GM21447 (cell line): ENCODE results near the gene NAIF1.
"Not testable (repeated sequence)": the region's sequence is repeated elsewhere in the genome, so short reads cannot be mapped to it uniquely, and the experiment has no call there.

Source experiments
- ATAC-seq: cut with Tn5 transposase; IDR thresholded peaks from one replicate; pipeline ENCODE4 v1.9.1; 2021; ENCODE audit not compliant: unreplicated experiment

The NAIF1 gene, protein sequence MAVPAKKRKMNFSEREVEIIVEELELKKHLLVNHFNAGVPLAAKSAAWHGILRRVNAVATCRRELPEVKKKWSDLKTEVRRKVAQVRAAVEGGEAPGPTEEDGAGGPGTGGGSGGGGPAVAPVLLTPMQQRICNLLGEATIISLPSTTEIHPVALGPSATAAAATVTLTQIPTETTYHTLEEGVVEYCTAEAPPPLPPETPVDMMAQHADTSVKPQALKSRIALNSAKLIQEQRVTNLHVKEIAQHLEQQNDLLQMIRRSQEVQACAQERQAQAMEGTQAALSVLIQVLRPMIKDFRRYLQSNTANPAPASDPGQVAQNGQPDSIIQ

DNA sequence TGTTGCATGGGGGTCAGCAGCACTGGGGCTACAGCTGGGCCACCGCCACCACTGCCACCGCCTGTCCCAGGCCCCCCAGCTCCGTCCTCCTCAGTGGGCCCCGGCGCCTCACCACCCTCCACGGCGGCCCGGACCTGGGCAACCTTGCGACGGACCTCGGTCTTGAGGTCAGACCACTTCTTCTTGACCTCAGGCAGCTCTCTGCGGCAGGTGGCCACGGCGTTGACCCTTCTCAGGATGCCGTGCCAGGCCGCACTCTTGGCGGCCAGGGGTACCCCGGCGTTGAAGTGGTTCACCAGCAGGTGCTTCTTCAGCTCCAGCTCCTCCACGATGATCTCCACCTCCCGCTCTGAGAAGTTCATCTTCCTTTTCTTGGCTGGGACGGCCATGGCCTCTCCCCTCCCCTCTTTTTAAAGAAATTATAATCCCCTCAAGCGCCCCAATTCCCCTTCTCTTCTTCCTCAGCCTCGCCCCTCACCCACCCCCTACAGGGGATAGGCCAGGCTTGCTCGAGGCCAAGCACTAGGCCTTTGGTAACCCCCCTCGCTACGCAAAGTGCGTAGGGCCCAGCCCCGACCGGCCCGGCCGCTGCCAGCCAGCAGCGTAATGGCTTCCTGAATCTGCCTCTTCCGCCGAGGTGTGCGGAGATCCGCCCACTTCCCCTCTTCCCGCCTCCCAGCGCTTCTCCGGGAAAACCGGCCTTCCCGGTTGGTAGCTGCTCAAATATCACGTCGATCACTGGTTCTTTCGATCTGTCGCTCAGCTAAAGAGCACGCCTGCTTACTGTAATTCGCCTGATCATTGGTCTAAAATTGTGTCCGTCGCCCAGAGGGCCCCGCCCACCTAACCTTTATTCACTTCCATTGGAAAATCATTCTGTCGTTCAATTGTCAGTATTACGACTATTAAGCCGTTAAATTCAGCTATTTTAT lies at the start of gene NAIF1:
TSS of gene NAIF1 (minus strand) at position 608 of the 932 bp plus-strand sequence. CDS start at position 389, 219 bp downstream.
- peak; percentile 64 for ATAC-seq

DNA sequence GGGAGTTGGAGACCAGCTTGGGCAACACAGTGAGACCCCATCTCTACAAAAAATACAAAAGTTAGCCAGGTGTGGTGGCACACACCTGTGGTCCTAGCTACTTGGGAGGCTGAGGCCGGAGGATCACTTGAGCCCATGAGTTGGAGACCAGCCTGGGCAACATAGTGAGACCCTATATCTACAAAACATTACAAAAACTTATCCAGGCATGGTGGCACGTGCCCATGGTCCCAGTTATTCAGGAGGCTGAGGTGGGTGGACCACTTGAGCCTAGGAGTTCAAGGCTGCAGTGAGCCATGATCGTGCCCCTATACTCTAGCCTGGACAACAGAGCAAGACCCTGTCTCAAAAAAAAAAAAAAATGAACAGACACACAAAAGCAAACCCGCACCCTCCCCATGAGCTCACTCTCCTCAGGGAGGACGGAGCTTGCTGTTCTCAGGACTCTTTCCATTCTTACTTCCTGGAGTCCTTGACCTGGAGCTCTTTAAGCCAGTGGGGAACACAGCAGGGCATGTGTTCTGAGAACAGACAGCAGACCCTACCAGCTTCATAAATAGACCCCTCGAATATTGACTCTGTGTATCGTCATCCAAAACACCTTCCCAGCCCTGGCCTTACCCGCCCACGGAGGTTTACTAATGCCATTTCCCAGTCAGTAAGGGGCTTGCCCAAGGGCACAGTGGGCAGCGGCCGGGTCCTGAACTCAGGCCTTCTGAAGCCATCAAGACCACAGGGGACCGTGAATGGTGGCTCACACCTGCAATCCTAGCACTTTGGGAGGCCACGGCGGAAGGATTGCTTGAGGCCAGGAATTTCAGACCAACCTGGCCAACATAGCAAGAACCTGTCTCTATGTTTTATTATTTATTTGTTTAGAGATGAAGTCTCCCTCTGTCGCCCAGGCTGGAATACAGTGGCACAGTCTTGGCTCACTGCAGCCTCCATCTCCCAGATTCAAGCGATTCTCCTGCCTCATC lies 49.3 kb upstream of the NAIF1 start:
- no peak for ATAC-seq

DNA sequence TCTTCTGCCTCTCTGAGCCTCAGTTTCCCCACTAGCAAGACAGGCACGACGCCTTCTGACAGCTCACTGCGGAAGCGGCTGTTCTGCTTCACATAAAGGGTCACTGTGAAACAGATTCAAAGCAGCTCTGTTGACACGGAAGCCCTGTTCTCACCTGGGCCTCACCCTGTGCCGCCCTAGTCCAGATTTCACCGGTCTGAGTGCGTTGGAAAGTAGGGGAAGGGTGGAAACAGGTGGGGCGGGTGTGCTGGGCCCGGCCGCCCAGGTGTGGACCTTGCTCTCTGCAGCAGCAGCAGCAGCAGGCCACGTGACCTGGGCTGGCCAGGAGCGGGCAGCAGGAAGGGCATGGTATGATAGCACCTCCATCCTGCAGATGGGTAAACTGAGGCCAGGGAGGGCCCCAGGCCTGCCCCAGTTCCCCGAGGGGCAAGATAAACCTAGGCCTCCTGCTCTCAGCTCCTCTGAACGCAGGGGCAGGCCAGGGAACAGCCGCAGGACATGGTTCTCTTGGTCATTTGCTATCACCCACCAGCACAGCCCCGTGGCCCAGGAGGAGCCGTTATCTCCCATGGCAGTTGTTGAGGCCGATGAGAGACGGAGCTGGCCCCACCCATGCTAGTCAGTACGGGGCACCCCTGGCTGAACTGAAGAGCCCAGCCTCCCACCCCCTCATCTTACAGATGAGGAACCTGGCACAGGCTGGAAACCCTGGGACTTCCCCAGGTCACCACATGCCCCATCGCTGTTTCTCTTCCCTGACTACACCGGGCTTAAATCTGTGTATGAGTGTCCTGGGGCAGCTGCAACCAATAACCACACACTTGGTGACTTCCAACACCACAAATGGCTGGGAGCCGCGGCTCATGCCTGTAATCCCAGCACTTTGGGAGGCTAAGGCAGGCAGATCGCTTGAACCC lies 48.3 kb upstream of the NAIF1 start:
- no peak for ATAC-seq

DNA sequence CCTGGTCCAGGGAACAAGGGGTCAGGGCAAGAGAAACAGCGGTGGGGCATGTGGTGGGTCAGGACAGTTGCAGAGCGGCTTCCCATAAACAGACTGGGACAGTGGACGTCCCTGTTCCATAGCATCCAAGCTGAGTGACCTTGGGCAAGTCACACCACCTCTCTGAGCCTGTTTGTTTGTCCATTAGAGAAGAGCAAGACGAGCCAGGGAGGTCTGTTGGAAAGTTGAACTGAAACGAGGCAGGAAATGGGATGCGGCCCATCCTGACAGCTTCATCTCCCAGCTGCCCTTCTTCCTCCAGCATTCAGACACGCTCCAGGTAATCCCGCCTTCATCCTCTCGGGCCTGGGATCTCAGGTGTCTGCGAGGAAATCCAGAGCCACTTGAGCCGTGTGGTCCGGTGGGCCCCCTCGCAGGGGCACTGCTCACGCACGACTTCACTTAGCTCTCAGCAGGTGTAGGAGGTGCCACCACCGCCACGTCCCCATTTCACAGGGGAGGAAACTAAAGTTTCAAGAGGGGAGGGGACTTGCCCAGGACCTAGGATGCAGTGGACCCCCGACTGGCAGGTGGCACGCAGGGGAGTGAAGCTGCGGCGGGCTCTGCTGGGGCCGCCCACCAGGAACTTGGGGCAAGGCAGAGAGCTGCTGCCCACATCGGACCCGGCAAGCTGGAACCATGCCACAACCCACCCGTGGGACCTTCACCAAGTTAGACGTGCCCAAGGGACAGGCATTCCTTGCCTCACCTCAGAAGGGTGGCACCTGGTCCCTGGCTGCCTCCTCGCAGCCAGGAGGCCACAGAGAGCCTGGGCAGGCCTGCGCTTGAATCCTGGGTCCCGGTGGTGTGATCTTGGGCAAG lies 47.4 kb upstream of the NAIF1 start:
- no peak for ATAC-seq

- ATAC-seq, result no peak
Observed at GRCh38 chr9:128113526-128114325, 46.6 kb upstream of the NAIF1 start.

DNA sequence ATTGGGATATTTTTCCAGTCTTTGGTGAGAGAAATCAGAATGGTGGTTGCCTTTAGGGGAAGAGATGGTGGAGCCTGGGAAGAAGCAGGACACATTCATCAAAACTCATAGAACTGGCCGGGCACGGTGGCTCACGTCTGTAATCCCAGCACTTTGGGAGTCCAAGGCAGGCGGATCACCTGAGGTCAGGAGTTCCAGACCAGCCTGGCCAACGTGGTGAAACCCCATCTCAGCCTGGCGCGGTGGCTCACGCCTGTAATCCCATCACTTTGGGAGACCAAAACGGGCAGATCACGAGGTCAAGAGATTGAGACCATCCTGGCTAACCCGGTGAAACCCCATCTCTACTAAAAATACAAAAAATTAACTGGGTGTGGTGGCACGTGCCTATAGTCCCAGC lies 44.6 kb upstream of the NAIF1 start:
- ATAC-seq, result not testable (repeated sequence)

DNA sequence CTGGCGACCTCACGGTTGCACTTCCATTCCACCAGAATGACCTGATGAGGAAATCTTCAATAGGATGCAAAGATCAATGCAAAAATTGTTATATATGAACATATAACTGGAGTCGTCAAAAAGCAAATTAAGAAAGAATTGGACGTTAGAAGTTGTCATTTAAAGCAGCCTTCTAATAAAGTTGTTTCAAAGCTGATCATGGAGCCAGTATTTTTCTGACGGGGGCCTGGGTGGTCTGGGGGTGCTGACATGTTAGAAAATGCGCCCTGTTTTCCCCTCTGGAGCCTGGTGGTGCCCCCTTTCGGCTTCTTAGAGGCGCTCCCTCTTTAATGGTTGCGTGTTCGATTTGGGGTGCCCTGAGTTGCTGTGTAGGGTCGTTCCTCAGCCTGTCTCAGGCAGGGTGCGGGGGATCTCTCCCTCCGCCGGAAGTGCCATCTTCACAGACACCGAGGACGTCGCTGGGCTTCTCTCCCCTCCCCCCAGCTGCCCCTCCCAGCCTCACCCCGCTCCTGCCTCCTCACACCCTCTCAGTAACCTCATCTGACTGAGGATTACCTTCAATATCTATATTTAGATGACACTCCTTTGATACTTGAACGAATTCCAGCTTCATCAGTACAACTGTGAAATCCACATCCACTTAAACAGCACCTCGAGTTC lies 42.1 kb upstream of the NAIF1 start:
- ATAC-seq, result no peak

DNA sequence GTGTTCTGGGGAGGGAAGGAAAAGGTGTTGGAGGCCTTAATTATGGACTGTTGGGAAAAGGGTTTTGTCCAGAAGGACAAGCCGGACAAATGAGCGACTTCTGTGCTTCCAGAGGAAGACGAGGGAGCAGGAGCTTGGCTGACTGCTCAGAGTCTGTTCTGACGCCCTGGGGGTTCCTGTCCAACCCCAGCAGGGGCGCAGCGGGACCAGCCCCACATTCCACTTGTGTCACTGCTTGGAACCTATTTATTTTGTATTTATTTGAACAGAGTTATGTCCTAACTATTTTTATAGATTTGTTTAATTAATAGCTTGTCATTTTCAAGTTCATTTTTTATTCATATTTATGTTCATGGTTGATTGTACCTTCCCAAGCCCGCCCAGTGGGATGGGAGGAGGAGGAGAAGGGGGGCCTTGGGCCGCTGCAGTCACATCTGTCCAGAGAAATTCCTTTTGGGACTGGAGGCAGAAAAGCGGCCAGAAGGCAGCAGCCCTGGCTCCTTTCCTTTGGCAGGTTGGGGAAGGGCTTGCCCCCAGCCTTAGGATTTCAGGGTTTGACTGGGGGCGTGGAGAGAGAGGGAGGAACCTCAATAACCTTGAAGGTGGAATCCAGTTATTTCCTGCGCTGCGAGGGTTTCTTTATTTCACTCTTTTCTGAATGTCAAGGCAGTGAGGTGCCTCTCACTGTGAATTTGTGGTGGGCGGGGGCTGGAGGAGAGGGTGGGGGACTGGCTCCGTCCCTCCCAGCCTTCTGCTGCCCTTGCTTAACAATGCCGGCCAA lies 41.3 kb upstream of the NAIF1 start:
- ATAC-seq, result no peak

- ATAC-seq, result no peak
Observed at GRCh38 chr9:128107468-128108268, 40.5 kb upstream of the NAIF1 start.

- no peak for ATAC-seq
Observed at GRCh38 chr9:128106940-128107467, 39.9 kb upstream of the NAIF1 start.

- ATAC-seq, result no peak
Observed at GRCh38 chr9:128106181-128106939, 39.2 kb upstream of the NAIF1 start.

GRCh38 chr9:128105538-128106175 lies 38.5 kb upstream of the NAIF1 start:
- no peak for ATAC-seq

- ATAC-seq, result no peak
Observed at GRCh38 chr9:128104171-128104618, 37.1 kb upstream of the NAIF1 start.

GRCh38 chr9:128103589-128103962 lies 36.5 kb upstream of the NAIF1 start:
- no peak for ATAC-seq
